A549 (cell line): ENCODE measurements around the gene MTFP1. TPM values are rescaled to one million over a fixed set of nuclear protein-coding genes. Genes with fewer than 3 reads are reported as not detected.
A peak's percentile ranks its signal among the peaks of the same experiment; 100 is the strongest.
"Not testable (repeated sequence)": the region's sequence is repeated elsewhere in the genome, so short reads cannot be mapped to it uniquely, and the experiment has no call there.

Experiments
- ATAC-seq, 2 experiments: fragments of 200-7000 bp in 1 of 2; fragments of >200 bp in 1 of 2; cut with Nextera tagmentation in 1 of 2; cut with Tn5 transposase in 1 of 2; 3 replicates each; pipeline versions ENCODE4 v1.8.0 to v1.9.1; 2018 to 2020; ENCODE audit warnings: mild to moderate bottlenecking in 1 of 2, moderate library complexity in 1 of 2
- CTCF ChIA-PET: fragments of 300-600 bp; sonication (Branson Sonifier 250); formaldehyde crosslinking; extraction: SDS; loops from one replicate; lab custom pipeline; 2021; ENCODE audit warnings: antibody characterized with exemption, inconsistent platforms; lab: Yijun Ruan, JAX
- POLR2A ChIA-PET: fragments of 350-600 bp; formaldehyde crosslinking; extraction: SDS; loops from one replicate; lab custom pipeline; 2021; ENCODE audit warnings: antibody characterized with exemption, inconsistent platforms; lab: Yijun Ruan, JAX
- DNase-seq, 2 experiments: peaks; one replicate each; pipeline versions ENCODE4 v3.0.0 to v3.0.0-alpha.2; 2011 to 2016; ENCODE audit warnings: low read depth in 1 of 2, low spot score in 1 of 2
- FAIRE-seq: peaks from 2 replicates; lab custom pipeline; 2011; peaks lifted over from hg19 to GRCh38; lab: Jason Lieb, UNC
- H3K27ac ChIP-seq, 2 experiments: fragments of >200 bp; sonication (Bioruptor Twin); formaldehyde crosslinking; 3 replicates each; pipeline ENCODE4 v1.5.1; 2016 to 2017
- H3K4me1 ChIP-seq: fragments of >200 bp; sonication (Bioruptor Twin); formaldehyde crosslinking; 3 replicates; pipeline ENCODE4 v1.6.1; 2016
- H3K4me2 ChIP-seq: fragments of >200 bp; sonication (Bioruptor Twin); formaldehyde crosslinking; 3 replicates; pipeline ENCODE4 v1.6.1; 2016
- H3K4me3 ChIP-seq: fragments of >200 bp; sonication (Bioruptor Twin); formaldehyde crosslinking; 3 replicates; pipeline ENCODE4 v1.5.1; 2016
- H3K9me3 ChIP-seq: fragments of >200 bp; sonication (Bioruptor Twin); formaldehyde crosslinking; 3 replicates; pipeline ENCODE4 v1.6.1; 2016
- ATOH8 ChIP-seq: fragments of 250-450 bp; sonication (Bioruptor Pico); IDR thresholded peaks from 2 replicates; pipeline ENCODE4 v1.5.0; 2020; ENCODE audit warnings: low read depth, mild to moderate bottlenecking, moderate library complexity
- CBX2 ChIP-seq: fragments of 200-600 bp; sonication (generic); IDR thresholded peaks from 2 replicates; pipeline ENCODE4 v1.6.1; 2016; ENCODE audit warnings: low read depth, mild to moderate bottlenecking, borderline replicate concordance
- CBX8 ChIP-seq: fragments of 200-600 bp; sonication (generic); IDR thresholded peaks from 2 replicates; pipeline ENCODE4 v1.6.1; 2016
- CEBPB ChIP-seq, 2 experiments: fragments of >200 bp in 1 of 2; sonication (Bioruptor Twin) in 1 of 2; formaldehyde crosslinking in 1 of 2; IDR thresholded peaks; 2 replicates each; pipeline ENCODE4 v1.6.1; 2012 to 2016
- CHD4 ChIP-seq: fragments of 200-600 bp; sonication (generic); IDR thresholded peaks from 2 replicates; pipeline ENCODE4 v1.6.1; 2016; ENCODE audit warnings: antibody characterized with exemption, mild to moderate bottlenecking, borderline replicate concordance
- E2F6 ChIP-seq: IDR thresholded peaks from 2 replicates; pipeline ENCODE4 v1.6.1; 2012; ENCODE audit warnings: low read depth, borderline replicate concordance
- EHMT2 ChIP-seq: fragments of 200-600 bp; sonication (generic); IDR thresholded peaks from 2 replicates; pipeline ENCODE4 v1.6.1; 2016; ENCODE audit warnings: antibody characterized with exemption, low read depth, mild to moderate bottlenecking, moderate library complexity
- FOSL2 ChIP-seq, 2 experiments: fragments of 450-650 bp in 1 of 2; fragments of >200 bp in 1 of 2; sonication (Bioruptor Twin) in 1 of 2; formaldehyde crosslinking; IDR thresholded peaks; 2 replicates each; pipeline versions ENCODE4 v1.5.0 to v1.6.1; 2016 to 2020; ENCODE audit warnings: mild to moderate bottlenecking in 1 of 2, moderate library complexity in 1 of 2
- GATA3 ChIP-seq: IDR thresholded peaks from 2 replicates; pipeline ENCODE4 v1.6.1; 2012; ENCODE audit warnings: borderline replicate concordance
- HDAC2 ChIP-seq: fragments of 200-600 bp; sonication (generic); IDR thresholded peaks from 2 replicates; pipeline ENCODE4 v1.6.1; 2016
- HES2 ChIP-seq: fragments of >200 bp; sonication (Bioruptor Twin); formaldehyde crosslinking; IDR thresholded peaks from 2 replicates; pipeline ENCODE4 v1.6.1; 2016
- JUN ChIP-seq, 2 experiments: fragments of >200 bp; sonication (Bioruptor Twin); formaldehyde crosslinking; IDR thresholded peaks; 2 replicates in 1 of 2; 3 replicates in 1 of 2; pipeline ENCODE4 v1.6.1; 2016 to 2017
- KDM1A ChIP-seq: fragments of 200-600 bp; sonication (generic); IDR thresholded peaks from 2 replicates; pipeline ENCODE4 v1.6.1; 2016; ENCODE audit warnings: low read depth, mild to moderate bottlenecking
- MAFK ChIP-seq: fragments of 450-650 bp; IDR thresholded peaks from 2 replicates; pipeline ENCODE4 v1.6.1; 2014; ENCODE audit not compliant: partially characterized antibody
- NPAS2 ChIP-seq: fragments of 250-450 bp; sonication (Bioruptor Pico); IDR thresholded peaks from 2 replicates; pipeline ENCODE4 v1.8.0; 2022; ENCODE audit warnings: mild to moderate bottlenecking, moderate library complexity, borderline replicate concordance
- PBX3 ChIP-seq: IDR thresholded peaks from 2 replicates; pipeline ENCODE4 v1.6.1; 2012
- POLR2A ChIP-seq: IDR thresholded peaks from 2 replicates; pipeline ENCODE4 v1.6.1; 2012; ENCODE audit warnings: mild to moderate bottlenecking, low read length
- POLR2AphosphoS2 ChIP-seq: conservative IDR thresholded peaks from 2 replicates; pipeline ENCODE4 v1.6.1; 2012; ENCODE audit warnings: low read length, improper control_type of control experiment, inconsistent platforms
- REST ChIP-seq: fragments of 200-600 bp; sonication (generic); IDR thresholded peaks from 2 replicates; pipeline ENCODE4 v1.6.1; 2016; ENCODE audit warnings: antibody characterized with exemption, mild to moderate bottlenecking, moderate library complexity
- RFX5 ChIP-seq: fragments of 450-650 bp; IDR thresholded peaks from 2 replicates; pipeline ENCODE4 v1.7.1; 2014; ENCODE audit warnings: antibody characterized with exemption, mild to moderate bottlenecking, moderate library complexity
- TP53 ChIP-seq: fragments of 250-450 bp; sonication (Bioruptor Pico); IDR thresholded peaks from 2 replicates; pipeline ENCODE4 v1.5.0; 2021; ENCODE audit warnings: mild to moderate bottlenecking, moderate library complexity
- ZSCAN20 ChIP-seq: fragments of 250-450 bp; sonication (Bioruptor Pico); IDR thresholded peaks from 2 replicates; pipeline ENCODE4 v1.8.0; 2022; ENCODE audit warnings: mild to moderate bottlenecking, moderate library complexity
- WGBS: methylation state at CpG from one replicate; pipeline ENCODE4 v1.1.6; 2017; ENCODE audit errors: missing lambda C conversion rate; 5-methylcytosine and 5-hydroxymethylcytosine counted together
- polyA plus RNA-seq, 4 experiments: library from polyadenylated mRNA; depleted of rRNA in 3 of 4; stranded (reverse); fragments of >200 nt; fragmentation: RNase III in 1 of 4; extraction: RNeasy Plus Mini Kit Qiagen cat#74134 plus additional on column Dnase treatment in 1 of 4; gene quantifications; 2 replicates in 3 of 4; 3 replicates in 1 of 4; pipeline ENCODE4 v1.2.3, GENCODE V29; 2011 to 2017

Gene MTFP1
- polyA plus RNA-seq, 2 of the 4 experiments (the other 2 are of a cell fraction) = 23.8 to 52.0 TPM

GRCh38 chr22:30402028-30402765 is 23.4 kb upstream of the MTFP1 start:
- Histone ChIP-seq H3K27ac (peak overlapping the region in 1 of 2 experiments; percentile 51; a peak in 1 of 6 replicates), H3K4me3 (no peak overlapping the region), H3K4me1 (peaks cover 18% of the 10 kb centered on the region), H3K4me2 (no peak overlapping the region), H3K9me3 (no peaks in the 10 kb centered on the region)
- FAIRE-seq (no peak), ATAC-seq (no peak), DNase-seq (no peak)
- WGBS = 80% methylated on average over 5 of the region's 5 CpGs
- TF ChIP-seq EHMT2 = no peak
- TF ChIP-seq KDM1A = no peak
- TF ChIP-seq RFX5 = no peak
- no peak for TF ChIP-seq CBX8
- TF ChIP-seq ZSCAN20 (CRISPR knock-in tag) = no peak
- no peak for TF ChIP-seq FOSL2 (IDR thresholded peaks at IDR 0.05)
- TF ChIP-seq FOSL2 (CRISPR knock-in tag; IDR thresholded peaks at IDR 0.05) = no peak
- no peak for TF ChIP-seq ATOH8
- TF ChIP-seq E2F6 = no peak
- no peak for TF ChIP-seq JUN (IDR thresholded peaks at IDR 0.05)
- TF ChIP-seq MAFK = no peak
- no peak for TF ChIP-seq GATA3
- ChIA-PET POLR2A (interaction anchor here (0.6 to 1.4 kb wide), 2 partner anchors 22 to 205 kb away, joined by 3 to 5 read pairs; no protein-coding TSS in a partner anchor), CTCF (interaction anchor here (0.6 to 1.7 kb wide), 5 partner anchors 11 to 904 kb away, joined by 3 to 6 read pairs (median 4); no protein-coding TSS in a partner anchor)

GRCh38 chr22:30402766-30403104 is 22.8 kb upstream of the MTFP1 start:
- not testable (repeated sequence) for DNase-seq, H3K4me2 ChIP-seq, H3K9me3 ChIP-seq, H3K4me3 ChIP-seq, ATAC-seq, H3K27ac ChIP-seq, FAIRE-seq
- ChIA-PET CTCF (interaction anchor here (0.9 to 1.7 kb wide), 3 partner anchors 12 to 115 kb away, joined by 3 to 6 read pairs (median 3); no protein-coding TSS in a partner anchor), POLR2A (interaction anchor here (1.4 kb wide), 1 partner anchor 21 kb away, joined by 5 read pairs; no protein-coding TSS in a partner anchor)
- peaks cover 15% of the 10 kb centered on the region for H3K4me1 ChIP-seq
- 95% methylated on average over 5 of the region's 5 CpGs for WGBS

- ChIA-PET CTCF (no interaction called here), POLR2A (no interaction called here)
- no peak for FAIRE-seq
- H3K27ac ChIP-seq = no peak overlapping the region
- TF ChIP-seq CEBPB (IDR thresholded peaks at IDR 0.05) (no peak), CHD4 (no peak), TP53 (CRISPR knock-in tag) (no peak)
- H3K4me1 ChIP-seq = peaks cover 12% of the 10 kb centered on the region
- 95% methylated on average over 6 of the region's 6 CpGs for WGBS
- H3K9me3 ChIP-seq = no peaks in the 10 kb centered on the region
- DNase-seq = no peak
- no peak overlapping the region for H3K4me2 ChIP-seq
- ATAC-seq = no peak
- no peak overlapping the region for H3K4me3 ChIP-seq
These were observed 21.3 kb upstream of the MTFP1 start for GRCh38 chr22:30404307-30404706.

- Histone ChIP-seq H3K27ac (no peak overlapping the region), H3K4me2 (no peak overlapping the region), H3K4me1 (peaks cover 12% of the 10 kb centered on the region), H3K9me3 (no peaks in the 10 kb centered on the region), H3K4me3 (no peak overlapping the region)
- 90% methylated on average over 3 of the region's 4 CpGs for WGBS
- FAIRE-seq = no peak
- ChIA-PET CTCF (interaction anchor here (0.8 to 2.9 kb wide), 3 partner anchors 17 to 39 kb away, joined by 3 to 12 read pairs (median 3); partner anchors contain the start of gene RNF215), POLR2A (no interaction called here)
- DNase-seq = no peak
- no peak for ATAC-seq
- TF ChIP-seq HES2 = no peak
- TF ChIP-seq KDM1A = no peak
- TF ChIP-seq POLR2A = no peak
- no peak for TF ChIP-seq CBX8
- TF ChIP-seq GATA3 = no peak
- no peak for TF ChIP-seq HDAC2
- TF ChIP-seq PBX3 = no peak
- TF ChIP-seq CBX2 = no peak
- TF ChIP-seq NPAS2 (CRISPR knock-in tag) = no peak
- no peak for TF ChIP-seq TP53 (CRISPR knock-in tag)
- TF ChIP-seq REST = no peak
- no peak for TF ChIP-seq POLR2AphosphoS2
- TF ChIP-seq MAFK = no peak
These were observed 19.8 kb upstream of the MTFP1 start for GRCh38 chr22:30405731-30406130.
